22Rv1 (cell line): ENCODE data around the gene VMP1.

Source experiments
- H3K27ac ChIP-seq: fragments of 450-650 bp; 2 replicates; pipeline ENCODE4 v1.5.1; 2017
- ZFX ChIP-seq: fragments of 450-650 bp; IDR thresholded peaks from 2 replicates; pipeline ENCODE4 v1.6.1; 2017; ENCODE audit warnings: antibody characterized with exemption, borderline replicate concordance
- TF ChIP-seq, protein P1 (sequence below): fragments of 450-650 bp; IDR thresholded peaks from 2 replicates; pipeline ENCODE4 v1.5.1; 2017; ENCODE audit warnings: mild to moderate bottlenecking

The VMP1 gene

DNA sequence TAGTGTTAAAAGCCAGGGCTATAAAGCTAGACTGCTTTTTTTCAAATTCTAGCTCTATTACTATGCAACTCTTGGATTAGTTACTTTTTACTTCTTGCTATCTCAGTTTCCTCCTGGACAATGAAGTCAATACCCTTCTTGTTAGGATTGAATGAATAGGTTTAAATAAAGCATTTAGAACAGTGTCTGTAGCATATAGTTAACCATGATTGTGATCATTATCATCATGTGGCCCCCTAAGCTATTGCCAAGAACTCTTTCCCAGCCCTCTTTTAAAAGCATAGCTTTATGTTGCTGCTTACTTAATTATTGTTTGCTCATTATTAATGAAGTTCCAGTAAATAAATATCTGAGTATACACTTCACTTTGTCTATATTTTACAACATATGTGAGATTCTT is 4.5 kb downstream of the VMP1 start:
- no peak overlapping the region for H3K27ac ChIP-seq
- TF ChIP-seq, protein P1, sequence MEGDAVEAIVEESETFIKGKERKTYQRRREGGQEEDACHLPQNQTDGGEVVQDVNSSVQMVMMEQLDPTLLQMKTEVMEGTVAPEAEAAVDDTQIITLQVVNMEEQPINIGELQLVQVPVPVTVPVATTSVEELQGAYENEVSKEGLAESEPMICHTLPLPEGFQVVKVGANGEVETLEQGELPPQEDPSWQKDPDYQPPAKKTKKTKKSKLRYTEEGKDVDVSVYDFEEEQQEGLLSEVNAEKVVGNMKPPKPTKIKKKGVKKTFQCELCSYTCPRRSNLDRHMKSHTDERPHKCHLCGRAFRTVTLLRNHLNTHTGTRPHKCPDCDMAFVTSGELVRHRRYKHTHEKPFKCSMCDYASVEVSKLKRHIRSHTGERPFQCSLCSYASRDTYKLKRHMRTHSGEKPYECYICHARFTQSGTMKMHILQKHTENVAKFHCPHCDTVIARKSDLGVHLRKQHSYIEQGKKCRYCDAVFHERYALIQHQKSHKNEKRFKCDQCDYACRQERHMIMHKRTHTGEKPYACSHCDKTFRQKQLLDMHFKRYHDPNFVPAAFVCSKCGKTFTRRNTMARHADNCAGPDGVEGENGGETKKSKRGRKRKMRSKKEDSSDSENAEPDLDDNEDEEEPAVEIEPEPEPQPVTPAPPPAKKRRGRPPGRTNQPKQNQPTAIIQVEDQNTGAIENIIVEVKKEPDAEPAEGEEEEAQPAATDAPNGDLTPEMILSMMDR: no peak
- no peak for TF ChIP-seq ZFX

DNA sequence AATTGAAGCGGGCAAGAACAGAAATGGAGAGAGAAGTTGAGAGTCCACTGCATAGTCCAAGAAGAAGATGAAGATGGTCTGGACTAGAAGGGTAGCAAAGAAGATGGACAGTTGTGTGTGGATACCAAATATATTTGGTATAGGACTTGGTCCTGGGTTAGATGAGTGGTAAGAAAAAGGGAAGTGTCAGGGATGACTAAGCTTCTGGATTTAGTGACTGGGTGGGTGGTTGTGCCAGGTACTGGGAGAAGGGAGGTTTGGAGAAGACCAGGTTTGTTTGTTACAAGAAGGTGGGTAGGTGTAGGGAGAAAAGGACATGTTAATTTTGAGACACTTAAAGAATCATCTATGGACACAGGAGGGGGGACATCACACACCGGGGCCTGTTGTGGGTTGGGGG is 5.4 kb downstream of the VMP1 start:
- H3K27ac ChIP-seq: no peak overlapping the region
- TF ChIP-seq, protein P1: no peak
- TF ChIP-seq ZFX: no peak

DNA sequence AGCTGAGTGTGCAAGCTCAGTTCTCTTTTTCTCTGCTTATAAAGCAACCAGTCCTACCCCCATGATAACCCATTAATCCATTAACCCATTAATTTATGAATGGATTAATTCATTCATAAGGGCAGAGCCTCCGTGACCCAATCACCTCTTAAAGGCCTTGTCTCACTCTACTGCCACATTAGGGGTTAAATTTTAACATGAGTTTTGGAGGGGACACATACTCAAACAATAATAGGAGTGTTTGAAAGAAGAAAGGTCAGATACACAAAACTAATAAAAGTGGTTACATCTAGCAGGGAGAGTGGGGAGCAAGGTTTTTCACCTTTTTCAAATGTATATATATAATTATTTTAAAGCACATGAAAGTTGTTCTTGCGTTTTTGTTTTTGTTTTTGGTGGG is 6.8 kb downstream of the VMP1 start:
- no peak overlapping the region for H3K27ac ChIP-seq
- TF ChIP-seq, protein P1: no peak
- no peak for TF ChIP-seq ZFX

DNA sequence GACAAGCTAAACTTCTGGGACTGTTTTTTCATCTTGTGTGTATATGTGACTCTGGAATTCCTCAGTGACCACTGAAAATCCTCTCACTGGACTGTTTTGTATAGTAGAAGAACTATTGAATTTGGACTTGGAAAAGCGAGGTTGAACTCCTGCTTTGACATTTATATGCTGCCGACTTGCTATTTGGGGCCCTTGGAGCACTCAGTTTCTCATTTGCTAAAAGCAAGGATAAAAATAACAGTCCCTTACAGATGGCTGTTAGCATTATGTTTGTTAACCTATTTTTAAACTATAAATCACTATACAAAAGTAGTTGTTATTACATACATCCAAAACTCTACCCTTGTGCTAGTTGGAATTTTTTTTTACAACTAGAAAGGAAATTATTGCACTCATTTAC is 9.0 kb downstream of the VMP1 start:
- TF ChIP-seq, protein P1: no peak
- H3K27ac ChIP-seq: no peak overlapping the region

DNA sequence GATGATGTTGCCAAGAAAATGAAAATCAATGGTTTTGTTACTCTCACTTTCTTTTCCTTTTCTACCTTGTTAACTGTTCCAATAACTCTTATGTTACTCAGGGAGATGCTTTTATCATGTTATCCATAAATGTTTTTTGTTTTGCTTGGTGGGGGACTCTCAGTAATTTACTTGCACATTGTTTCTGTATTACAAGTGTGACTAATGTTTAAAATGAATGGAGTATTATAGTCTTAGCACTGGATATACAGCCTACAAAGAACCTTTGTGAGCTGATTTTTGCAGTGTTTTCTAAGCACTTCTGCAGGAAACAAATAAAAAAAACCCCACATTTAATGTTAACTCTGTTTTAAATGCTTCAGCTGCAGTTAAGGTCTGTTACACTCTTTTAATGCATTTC is 12.1 kb downstream of the VMP1 start:
- no peak overlapping the region for H3K27ac ChIP-seq
- TF ChIP-seq, protein P1: no peak
- no peak for TF ChIP-seq ZFX

DNA sequence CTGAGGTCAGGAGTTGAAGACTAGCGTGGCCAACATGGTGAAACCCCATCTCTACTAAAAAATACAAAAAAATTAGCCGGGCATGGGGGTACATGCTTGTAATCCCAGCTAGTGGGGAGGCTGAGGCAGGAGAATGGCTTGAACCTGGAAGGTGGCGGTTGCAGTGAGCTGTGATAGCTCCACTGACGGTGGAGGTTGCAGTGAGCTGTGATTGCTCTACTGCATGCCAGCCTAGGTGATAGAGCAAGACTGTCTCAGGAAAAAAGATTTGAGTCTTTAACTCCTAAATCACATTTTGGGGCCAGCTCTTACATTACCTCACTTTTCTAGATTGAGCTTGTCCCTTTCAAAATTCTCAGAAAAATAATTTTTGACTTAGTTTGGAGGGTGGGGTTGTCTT is 15.2 kb downstream of the VMP1 start:
- no peak overlapping the region for H3K27ac ChIP-seq
- no peak for TF ChIP-seq ZFX
- TF ChIP-seq, protein P1: no peak

DNA sequence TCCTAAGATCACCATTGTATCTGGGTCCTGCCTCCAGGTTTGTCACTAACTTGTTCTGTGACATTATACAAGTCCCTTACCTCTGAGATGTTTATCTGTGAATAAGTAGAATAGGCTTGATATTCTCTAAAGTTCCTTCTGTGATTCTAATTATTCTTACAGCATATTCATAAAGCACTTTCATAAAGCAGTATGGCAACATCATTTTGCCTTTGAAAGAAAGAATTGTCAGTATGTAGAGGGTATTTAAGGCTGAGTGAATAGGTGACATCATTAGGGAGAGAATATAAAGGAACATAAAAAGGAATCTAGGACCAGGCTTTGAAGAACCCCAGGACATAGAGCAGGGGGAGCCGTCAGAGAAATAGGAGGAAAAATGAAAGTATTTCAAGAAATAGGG is 15.6 kb downstream of the VMP1 start:
- TF ChIP-seq ZFX: no peak
- TF ChIP-seq, protein P1: no peak
- no peak overlapping the region for H3K27ac ChIP-seq
